A673 (cell line): ENCODE measurements around the gene TIMP4.

Experiments used
- EZH2 ChIP-seq: fragments of 200-600 bp; sonication (generic); IDR thresholded peaks from 2 replicates; pipeline ENCODE4 v1.6.1; 2017; ENCODE audit warnings: borderline replicate concordance, low read depth, mild to moderate bottlenecking, mixed read lengths, antibody characterized with exemption, low read length; ENCODE audit not compliant: poor library complexity, severe bottlenecking
- TF ChIP-seq, protein P1 (sequence below): fragments of 300-800, 200-600 bp; sonication (generic); conservative IDR thresholded peaks from 2 replicates; pipeline ENCODE4 v1.5.1; 2017; ENCODE audit warnings: low read depth, mild to moderate bottlenecking, antibody characterized with exemption, low read length, moderate library complexity, mixed read lengths

DNA sequence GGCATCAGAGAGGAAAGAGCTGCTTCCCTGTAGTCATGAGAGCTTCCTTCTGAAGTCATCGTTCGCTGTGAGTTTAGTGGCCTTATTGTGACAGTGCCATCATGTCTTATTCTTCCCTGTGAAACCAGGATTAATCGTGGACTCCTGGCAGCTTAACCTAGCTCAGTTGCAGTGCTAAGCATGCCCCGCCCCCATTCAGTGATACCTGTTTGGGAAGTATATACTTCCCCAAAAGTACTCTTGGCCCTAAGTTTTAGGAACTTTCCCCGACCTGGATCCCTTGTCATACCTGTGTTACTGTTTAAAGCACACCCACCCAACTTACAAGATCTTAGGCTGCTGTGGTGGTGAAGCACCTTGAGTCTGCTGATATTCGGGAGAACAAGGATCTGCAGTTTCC is 32.1 kb upstream of the TIMP4 start:
- TF ChIP-seq, protein P1, sequence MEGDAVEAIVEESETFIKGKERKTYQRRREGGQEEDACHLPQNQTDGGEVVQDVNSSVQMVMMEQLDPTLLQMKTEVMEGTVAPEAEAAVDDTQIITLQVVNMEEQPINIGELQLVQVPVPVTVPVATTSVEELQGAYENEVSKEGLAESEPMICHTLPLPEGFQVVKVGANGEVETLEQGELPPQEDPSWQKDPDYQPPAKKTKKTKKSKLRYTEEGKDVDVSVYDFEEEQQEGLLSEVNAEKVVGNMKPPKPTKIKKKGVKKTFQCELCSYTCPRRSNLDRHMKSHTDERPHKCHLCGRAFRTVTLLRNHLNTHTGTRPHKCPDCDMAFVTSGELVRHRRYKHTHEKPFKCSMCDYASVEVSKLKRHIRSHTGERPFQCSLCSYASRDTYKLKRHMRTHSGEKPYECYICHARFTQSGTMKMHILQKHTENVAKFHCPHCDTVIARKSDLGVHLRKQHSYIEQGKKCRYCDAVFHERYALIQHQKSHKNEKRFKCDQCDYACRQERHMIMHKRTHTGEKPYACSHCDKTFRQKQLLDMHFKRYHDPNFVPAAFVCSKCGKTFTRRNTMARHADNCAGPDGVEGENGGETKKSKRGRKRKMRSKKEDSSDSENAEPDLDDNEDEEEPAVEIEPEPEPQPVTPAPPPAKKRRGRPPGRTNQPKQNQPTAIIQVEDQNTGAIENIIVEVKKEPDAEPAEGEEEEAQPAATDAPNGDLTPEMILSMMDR = no peak
- no peak for TF ChIP-seq EZH2
